ENCODE data around the gene SAMD11. TPM values are rescaled to one million over a fixed set of nuclear protein-coding genes. Genes with fewer than 3 reads are reported as not detected.

Gene SAMD11
- total and polyA plus RNA-seq, 2 of the 13 experiments (the other 11 are each of a cell fraction or from before 2014, with no cell fraction given), result 0.11 TPM; not detected in 1

DNA sequence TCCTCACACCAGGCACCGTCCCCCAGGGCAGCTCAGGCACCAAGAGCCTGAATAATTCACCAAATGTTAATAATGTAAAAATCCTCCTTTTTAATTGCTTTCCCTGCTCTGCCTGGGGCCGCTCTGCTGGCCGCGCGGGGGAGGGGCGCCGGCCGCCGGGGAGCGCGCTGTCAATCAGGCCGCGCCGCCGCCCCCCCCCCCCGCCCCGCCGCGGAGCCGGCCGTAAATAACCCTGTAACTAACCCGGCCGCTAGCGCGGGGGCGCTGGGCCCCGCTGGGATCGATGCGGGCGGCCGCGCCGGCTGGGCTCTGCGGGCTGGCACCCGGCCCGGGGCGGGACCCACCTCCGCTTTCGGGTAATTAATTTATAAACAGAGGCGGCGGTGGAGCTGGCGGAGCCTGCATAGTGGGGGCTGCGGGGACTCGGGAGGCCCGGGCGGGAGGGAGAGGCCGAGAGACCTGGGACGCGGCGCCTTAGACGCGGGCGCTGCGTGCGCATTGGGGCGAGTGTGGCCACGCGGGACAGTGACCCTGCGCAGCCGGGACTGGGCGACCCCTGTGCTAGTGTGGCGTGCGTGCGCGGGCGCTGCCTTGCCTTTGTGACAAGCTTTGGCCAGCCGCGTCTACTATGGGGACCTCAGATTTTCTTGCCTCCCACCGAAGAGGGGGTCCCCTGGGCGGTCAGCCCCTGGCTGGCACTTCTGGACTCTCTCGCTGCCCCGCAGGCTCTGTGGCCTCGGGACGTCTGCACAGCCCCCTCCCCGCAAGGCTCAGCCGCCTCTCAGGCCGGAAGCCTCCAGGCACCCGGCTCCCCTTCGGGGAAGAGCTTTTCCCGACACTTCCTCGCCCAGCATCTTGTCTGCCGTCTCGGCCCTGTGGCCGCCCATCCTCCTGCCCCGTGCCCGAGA, 16.6 kb downstream of the SAMD11 start (continued):
- TF ChIP-seq HMG20B (CRISPR knock-in tag; conservative IDR thresholded peaks at IDR 0.05), result no peak
- no peak for TF ChIP-seq THAP11 (CRISPR knock-in tag; IDR thresholded peaks at IDR 0.05)
- 0 out of 2 replicates have a peak, but pooled peaks have one; percentile 19 for TF ChIP-seq ZNF142 (CRISPR knock-in tag; IDR thresholded peaks at IDR 0.05)
- TF ChIP-seq, protein P1, sequence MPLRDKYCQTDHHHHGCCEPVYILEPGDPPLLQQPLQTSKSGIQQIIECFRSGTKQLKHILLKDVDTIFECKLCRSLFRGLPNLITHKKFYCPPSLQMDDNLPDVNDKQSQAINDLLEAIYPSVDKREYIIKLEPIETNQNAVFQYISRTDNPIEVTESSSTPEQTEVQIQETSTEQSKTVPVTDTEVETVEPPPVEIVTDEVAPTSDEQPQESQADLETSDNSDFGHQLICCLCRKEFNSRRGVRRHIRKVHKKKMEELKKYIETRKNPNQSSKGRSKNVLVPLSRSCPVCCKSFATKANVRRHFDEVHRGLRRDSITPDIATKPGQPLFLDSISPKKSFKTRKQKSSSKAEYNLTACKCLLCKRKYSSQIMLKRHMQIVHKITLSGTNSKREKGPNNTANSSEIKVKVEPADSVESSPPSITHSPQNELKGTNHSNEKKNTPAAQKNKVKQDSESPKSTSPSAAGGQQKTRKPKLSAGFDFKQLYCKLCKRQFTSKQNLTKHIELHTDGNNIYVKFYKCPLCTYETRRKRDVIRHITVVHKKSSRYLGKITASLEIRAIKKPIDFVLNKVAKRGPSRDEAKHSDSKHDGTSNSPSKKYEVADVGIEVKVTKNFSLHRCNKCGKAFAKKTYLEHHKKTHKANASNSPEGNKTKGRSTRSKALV (CRISPR knock-in tag; IDR thresholded peaks at IDR 0.05), result 0 out of 2 replicates have a peak, but pooled peaks have one; percentile 22
- TF ChIP-seq ZNF18 (CRISPR knock-in tag; IDR thresholded peaks at IDR 0.05; ENCODE audit: insufficient replicate concordance), result no peak
- no peak for TF ChIP-seq ZMYM2 (CRISPR knock-in tag; IDR thresholded peaks at IDR 0.05)
- TF ChIP-seq RERE (CRISPR knock-in tag; IDR thresholded peaks at IDR 0.05; ENCODE audit: low read depth), result no peak
- TF ChIP-seq CAMTA2 (CRISPR knock-in tag; IDR thresholded peaks at IDR 0.05; ENCODE audit: borderline replicate concordance), result no peak
- peak; percentile 29; the same call in 1 of the 2 replicates for TF ChIP-seq SAP130 (CRISPR knock-in tag; IDR thresholded peaks at IDR 0.05; ENCODE audit: low read depth)
- TF ChIP-seq ZBTB38 (CRISPR knock-in tag; IDR thresholded peaks at IDR 0.05), result no peak

Measured in HepG2 (cell line).